ENCODE measurements around the gene FAM193B.
A peak's percentile ranks its signal among the peaks of the same experiment; 100 is the strongest.

Gene FAM193B

GRCh38 chr5:177470759-177471536, 83.4 kb downstream of the FAM193B start:
- no peak overlapping the region for H3K4me3 ChIP-seq (ENCODE audit: low read length)
- DNase-seq (ENCODE audit: low read depth): peak; percentile 63
- TF ChIP-seq CTCF (IDR thresholded peaks at IDR 0.05; ENCODE audit: insufficient read depth, low read depth, low read length, missing control alignments): no peak
